ENCODE measurements around the gene TCAIM.
A peak's percentile ranks its signal among the peaks of the same experiment; 100 is the strongest.

Gene TCAIM

GRCh38 chr3:44442596-44443309, 104.2 kb downstream of the TCAIM start:
- DNase-seq, result peak in 3 of 56 donors; percentile 6 to 11 (median 10)

DNA sequence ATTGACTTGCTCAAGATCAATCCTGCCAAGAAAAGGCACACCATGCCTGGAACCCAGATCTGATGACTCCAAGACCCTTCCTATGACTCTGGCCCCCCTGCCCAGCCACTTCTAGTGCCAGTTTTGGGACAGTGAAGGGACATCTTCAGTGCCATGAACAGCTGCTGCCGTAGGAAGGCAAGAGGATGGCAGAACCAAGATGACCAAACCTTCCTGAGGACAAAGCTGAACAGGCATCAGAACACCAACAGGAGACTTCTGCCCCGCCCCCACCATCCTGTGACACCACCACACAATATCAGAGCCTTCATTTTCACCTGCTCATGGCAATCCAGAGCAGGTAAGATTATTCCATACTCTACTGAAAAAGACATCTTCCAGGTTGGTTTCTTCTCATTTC, 105.9 kb downstream of the TCAIM start:
- DNase-seq, result no peak

- DNase-seq, result no peak
Observed at GRCh38 chr3:44444896-44445691, 106.5 kb downstream of the TCAIM start.

- DNase-seq, result no peak
Observed at GRCh38 chr3:44445786-44446185, 107.2 kb downstream of the TCAIM start.

- DNase-seq, result no peak
Observed at GRCh38 chr3:44446929-44447328, 108.4 kb downstream of the TCAIM start.

DNA sequence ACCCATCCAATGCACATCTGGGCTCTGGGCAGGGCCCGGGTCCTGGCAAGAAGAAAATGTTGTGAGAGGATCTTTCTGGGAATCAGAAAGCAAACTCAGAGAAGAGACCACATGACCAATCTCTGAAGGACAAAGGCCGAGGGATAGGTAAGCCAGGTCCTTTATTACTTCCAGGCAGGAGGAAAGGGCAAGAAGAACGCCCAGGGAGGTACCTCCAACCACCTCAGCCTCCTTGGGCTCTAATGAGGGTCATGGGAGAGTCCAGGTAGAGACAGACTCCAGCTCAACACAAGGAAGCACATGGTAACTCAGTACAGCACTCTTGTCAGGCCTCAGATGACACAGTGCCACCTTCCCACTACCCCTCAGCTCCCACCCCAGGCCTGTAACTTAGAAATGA, 112.9 kb downstream of the TCAIM start:
- no peak for DNase-seq

DNA sequence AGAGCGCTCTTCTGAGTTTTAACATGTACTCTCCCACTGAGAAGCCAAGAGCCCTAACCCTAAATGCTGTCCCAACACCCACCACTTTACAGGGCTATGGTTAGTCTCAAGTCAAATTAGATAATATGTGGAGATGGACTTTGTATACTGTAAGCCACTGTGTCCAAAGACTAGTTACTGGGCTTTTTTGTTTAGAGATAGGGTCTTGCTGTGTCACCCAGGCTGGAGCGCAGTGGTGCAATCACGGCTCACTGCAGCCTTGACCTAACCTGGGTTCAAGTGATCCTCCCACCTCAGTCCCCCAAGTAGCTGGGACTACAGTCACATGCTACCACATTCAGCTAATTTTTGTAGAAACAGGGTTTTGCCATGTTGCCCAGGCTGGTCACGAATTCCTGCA, 115.7 kb downstream of the TCAIM start:
- DNase-seq, result no peak

DNA sequence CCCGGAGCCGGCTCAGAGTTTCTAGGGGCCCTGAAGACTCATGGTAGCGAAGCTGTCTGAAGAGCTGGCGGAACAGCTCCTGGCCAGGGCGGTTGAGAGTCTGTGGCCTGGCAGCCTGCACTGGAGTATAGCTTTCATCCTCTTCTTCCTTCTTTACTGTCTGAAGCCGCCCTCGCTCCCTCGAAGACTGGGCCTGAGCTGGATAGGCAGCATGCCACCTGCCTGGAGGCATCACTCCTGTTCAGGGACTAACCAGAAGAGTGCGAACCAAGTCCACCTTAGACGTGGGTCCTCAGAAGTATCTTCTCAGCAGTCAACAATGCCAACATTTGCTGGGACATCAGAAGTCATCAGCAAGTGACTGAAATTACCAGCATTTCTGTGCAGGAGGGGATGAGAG, 116.8 kb downstream of the TCAIM start:
- DNase-seq, result no peak

All from nucleus accumbens (tissue), 56 donors.